HAP-1 (cell line): Measurements from ENCODE around the gene PRKAG2.

ENCODE experiments used
- DNase-seq, 2 experiments: peaks; one replicate each; pipeline ENCODE4 v3.0.0-alpha.2; 2016 to 2020; ENCODE audit warnings: low spot score in 2 of 2
- H3K27me3 ChIP-seq: fragments of 250-450 bp; sonication (Bioruptor Pico); 2 replicates; pipeline ENCODE4 v1.5.1; 2020; ENCODE audit warnings: low read depth, mild to moderate bottlenecking, moderate library complexity
- H3K36me3 ChIP-seq: fragments of 250-450 bp; sonication (Bioruptor Pico); replicated peaks from 2 replicates; pipeline ENCODE4 v1.5.1; 2020; ENCODE audit warnings: mild to moderate bottlenecking
- H3K4me1 ChIP-seq: fragments of 250-450 bp; sonication (Bioruptor Pico); 2 replicates; pipeline ENCODE4 v1.5.1; 2020; ENCODE audit warnings: mild to moderate bottlenecking
- H3K4me3 ChIP-seq: fragments of 250-450 bp; sonication (Bioruptor Pico); 2 replicates; pipeline ENCODE4 v1.5.1; 2020; ENCODE audit warnings: mild to moderate bottlenecking, moderate library complexity
- H3K9me3 ChIP-seq: fragments of 250-450 bp; sonication (Bioruptor Pico); 2 replicates; pipeline ENCODE4 v1.5.1; 2020; ENCODE audit warnings: mild to moderate bottlenecking, moderate library complexity
- in situ Hi-C: fragments of 300-500 bp; cut with MboI; formaldehyde crosslinking; loops from 3 replicates; pipeline ENCODE4 v1.14.3; 2020; ENCODE audit warnings: low sequenced_read_pairs, inconsistent platforms, mixed read lengths

PRKAG2 gene

DNA sequence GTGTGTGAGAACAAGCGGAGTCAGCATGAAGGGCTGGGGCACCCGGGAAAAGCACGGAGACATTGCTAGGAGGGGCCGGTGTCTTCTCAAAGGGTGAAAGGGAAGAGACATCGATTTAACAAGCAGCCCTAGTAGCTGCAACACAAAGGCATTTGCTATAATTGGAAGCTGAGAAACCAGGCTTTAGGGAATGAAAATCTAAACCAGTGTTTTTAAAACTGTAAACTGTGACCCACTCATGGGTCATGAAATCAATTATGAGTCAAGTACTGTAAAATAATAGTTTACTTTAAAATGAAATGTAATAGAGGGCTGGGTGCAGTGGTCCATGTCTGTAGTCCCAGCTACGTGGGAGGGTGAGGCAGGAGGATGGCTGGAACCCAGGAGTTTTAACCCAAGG, 228.5 kb downstream of the PRKAG2 start:
- no peak for DNase-seq
- H3K9me3 ChIP-seq = no peaks in the 10 kb centered on the region
- in situ Hi-C loops = no loop called here
- no peak overlapping the region for H3K4me3 ChIP-seq
- H3K4me1 ChIP-seq = no peaks in the 10 kb centered on the region
- no peaks in the 10 kb centered on the region for H3K36me3 ChIP-seq
- 0 out of 2 replicates have a peak, but pooled peaks cover 2% of the 10 kb centered on the region for H3K27me3 ChIP-seq

DNA sequence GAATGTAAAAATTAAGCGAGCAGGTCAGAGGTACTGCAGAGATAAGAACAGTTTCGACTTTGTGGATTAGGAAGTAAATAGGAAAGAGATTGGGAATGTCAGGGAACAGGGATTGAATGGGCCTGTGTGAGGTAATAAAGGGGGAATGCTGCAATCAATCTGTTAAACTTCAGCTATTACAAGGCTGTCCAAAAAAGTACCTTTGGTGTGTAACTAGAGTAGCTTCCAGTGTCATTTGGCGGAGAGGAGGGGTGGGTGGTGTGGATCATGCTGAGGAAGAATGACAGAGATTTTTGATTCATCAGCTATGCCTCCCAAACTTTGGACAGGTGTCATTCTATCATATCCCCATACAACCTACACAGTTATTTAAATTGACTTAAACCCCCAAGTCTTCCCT, 229.0 kb downstream of the PRKAG2 start:
- in situ Hi-C loops = no loop called here
- Histone ChIP-seq H3K9me3 (no peaks in the 10 kb centered on the region), H3K4me3 (no peak overlapping the region), H3K4me1 (no peaks in the 10 kb centered on the region), H3K36me3 (no peaks in the 10 kb centered on the region), H3K27me3 (0 out of 2 replicates have a peak, but pooled peaks cover 2% of the 10 kb centered on the region)
- DNase-seq = no peak

DNA sequence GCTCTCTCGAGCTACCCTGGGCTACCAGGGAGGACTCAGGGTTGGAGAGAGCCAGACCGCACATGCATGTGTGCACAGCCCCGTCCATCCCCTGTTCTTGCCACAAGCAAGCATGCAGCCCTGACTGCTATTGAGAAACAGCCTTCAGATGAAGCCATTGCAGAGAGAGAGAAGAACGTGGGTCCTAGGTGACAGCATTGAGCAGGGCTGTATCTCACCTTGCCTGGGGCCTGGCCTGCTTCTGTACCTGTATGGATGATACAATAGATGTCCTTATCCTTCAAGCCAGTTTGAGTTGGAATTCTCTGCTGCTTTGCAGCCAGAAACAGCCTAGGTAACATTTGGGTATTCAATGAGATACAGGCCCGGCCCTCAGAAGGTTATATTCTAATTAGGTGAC, 229.9 kb downstream of the PRKAG2 start:
- in situ Hi-C loops = no loop called here
- DNase-seq = no peak
- Histone ChIP-seq H3K27me3 (0 out of 2 replicates have a peak, but pooled peaks cover 2% of the 10 kb centered on the region), H3K9me3 (no peaks in the 10 kb centered on the region), H3K4me3 (no peak overlapping the region), H3K4me1 (no peaks in the 10 kb centered on the region), H3K36me3 (no peaks in the 10 kb centered on the region)

DNA sequence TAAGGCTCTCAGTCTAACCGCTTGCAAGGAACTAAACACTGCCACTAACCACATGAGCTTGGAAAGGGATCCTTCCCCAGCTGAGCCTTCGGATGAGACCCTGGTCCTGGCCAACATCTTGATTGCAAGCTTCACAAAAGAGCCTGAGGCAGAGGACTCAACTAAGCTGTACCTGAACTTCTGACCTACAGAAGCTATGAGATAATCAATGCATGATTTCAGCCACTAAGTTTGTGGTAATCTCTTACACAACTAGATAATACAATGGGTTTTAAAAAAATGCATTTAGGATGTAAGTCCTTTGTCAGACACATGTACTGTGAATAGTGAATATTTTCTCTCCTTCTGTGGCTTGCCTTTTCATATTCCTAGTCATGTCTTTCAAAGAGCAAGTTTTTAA, 231.6 kb downstream of the PRKAG2 start:
- in situ Hi-C loops = no loop called here
- DNase-seq = no peak
- Histone ChIP-seq H3K36me3 (no peaks in the 10 kb centered on the region), H3K27me3 (no peaks in the 10 kb centered on the region), H3K4me1 (no peaks in the 10 kb centered on the region), H3K9me3 (no peaks in the 10 kb centered on the region), H3K4me3 (no peak overlapping the region)

DNA sequence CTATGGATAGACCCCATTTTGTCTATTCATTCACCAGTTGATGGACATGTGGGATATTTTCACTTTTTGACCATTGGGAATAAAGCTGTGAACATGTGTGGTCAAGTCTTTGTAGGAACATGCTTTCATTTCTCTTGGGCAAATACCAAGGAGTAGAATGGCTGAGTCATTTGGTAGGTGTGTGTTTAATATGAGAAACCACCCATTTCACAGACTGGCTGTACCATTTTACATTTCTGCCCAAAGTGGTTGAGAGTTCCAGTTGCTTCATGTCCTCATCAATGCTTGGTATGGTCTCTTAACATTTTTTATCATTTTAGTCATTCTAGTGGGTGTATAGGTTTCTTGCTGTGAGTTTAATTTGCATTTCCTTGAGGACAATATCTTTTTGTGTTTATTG, 232.4 kb downstream of the PRKAG2 start:
- no peaks in the 10 kb centered on the region for H3K9me3 ChIP-seq
- no peak overlapping the region for H3K4me3 ChIP-seq
- H3K36me3 ChIP-seq = no peaks in the 10 kb centered on the region
- in situ Hi-C loops = no loop called here
- no peaks in the 10 kb centered on the region for H3K27me3 ChIP-seq
- DNase-seq = no peak
- no peaks in the 10 kb centered on the region for H3K4me1 ChIP-seq

DNA sequence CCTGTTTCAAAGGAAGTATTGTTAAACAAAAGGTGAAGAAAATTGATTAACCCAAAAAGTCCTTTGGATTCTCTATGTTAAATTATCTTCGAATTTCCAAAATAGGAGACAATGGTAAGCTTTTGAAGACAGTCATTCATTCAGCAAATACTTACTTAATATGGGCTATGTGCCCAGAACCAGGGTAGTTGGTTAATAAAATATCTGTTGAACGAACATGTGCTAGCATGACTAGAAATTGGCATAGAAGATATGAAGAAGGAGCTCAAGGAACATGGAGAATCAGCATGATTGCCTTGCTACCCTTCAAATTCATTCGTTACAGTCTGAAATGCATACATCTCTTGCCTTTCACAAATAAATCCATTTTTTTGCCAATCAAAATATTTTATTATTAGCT, 234.2 kb downstream of the PRKAG2 start:
- in situ Hi-C loops = no loop called here
- Histone ChIP-seq H3K36me3 (no peaks in the 10 kb centered on the region), H3K9me3 (no peaks in the 10 kb centered on the region), H3K27me3 (0 out of 2 replicates have a peak, but pooled peaks cover 3% of the 10 kb centered on the region), H3K4me1 (no peaks in the 10 kb centered on the region), H3K4me3 (no peak overlapping the region)
- DNase-seq = no peak

DNA sequence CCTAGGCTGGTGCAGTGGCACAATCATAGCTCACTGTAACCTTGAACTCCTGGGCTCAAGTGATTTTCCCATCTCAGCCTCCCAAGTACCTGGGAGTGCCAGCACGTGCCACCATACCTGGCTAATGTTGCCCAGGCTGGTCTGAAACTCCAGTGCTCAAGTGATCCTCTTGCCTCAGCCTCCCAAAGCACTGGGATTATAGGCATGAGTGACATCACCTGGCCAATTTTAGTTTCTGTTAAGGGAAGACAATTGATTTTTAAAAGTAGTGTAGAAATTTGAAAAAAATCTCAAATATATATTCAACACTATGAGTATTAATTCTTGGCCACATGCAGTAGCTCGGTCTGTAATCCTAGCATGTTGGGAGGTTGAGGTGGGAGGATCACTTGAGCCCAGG, 235.3 kb downstream of the PRKAG2 start:
- no peaks in the 10 kb centered on the region for H3K4me1 ChIP-seq
- H3K27me3 ChIP-seq = peaks cover 7% of the 10 kb centered on the region; the same call in 1 of the 2 replicates
- H3K4me3 ChIP-seq = no peak overlapping the region
- no peaks in the 10 kb centered on the region for H3K9me3 ChIP-seq
- in situ Hi-C loops = no loop called here
- no peaks in the 10 kb centered on the region for H3K36me3 ChIP-seq
- no peak for DNase-seq

DNA sequence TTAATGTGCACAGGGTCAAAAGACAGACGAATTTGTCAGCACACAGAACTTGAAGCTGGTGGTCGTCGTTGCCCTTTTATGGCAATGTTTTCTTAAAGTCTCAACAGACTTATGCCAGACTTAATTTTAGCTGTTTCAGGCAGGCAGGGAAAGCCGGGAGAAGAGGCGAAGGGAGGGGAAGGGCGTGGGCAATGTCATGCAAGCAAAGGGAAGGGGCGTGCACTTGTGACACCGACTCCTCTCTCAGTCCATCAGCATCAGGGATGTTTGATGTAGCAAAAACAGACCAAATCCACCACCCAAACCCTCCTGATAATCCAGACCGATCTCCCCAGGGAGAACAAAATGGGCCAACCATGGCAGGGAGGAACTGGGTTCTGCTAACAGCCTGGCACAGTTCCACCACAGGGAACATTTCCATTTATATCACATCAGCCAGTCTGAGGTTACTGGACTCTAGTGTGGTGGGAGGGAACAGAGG, 239.1 kb downstream of the PRKAG2 start:
- no peak for DNase-seq
- Histone ChIP-seq H3K4me3 (no peak overlapping the region), H3K27me3 (peaks cover 7% of the 10 kb centered on the region; the same call in 1 of the 2 replicates), H3K9me3 (peaks cover 5% of the 10 kb centered on the region; the same call in 1 of the 2 replicates), H3K4me1 (no peaks in the 10 kb centered on the region), H3K36me3 (no peaks in the 10 kb centered on the region)
- in situ Hi-C loops = no loop called here

DNA sequence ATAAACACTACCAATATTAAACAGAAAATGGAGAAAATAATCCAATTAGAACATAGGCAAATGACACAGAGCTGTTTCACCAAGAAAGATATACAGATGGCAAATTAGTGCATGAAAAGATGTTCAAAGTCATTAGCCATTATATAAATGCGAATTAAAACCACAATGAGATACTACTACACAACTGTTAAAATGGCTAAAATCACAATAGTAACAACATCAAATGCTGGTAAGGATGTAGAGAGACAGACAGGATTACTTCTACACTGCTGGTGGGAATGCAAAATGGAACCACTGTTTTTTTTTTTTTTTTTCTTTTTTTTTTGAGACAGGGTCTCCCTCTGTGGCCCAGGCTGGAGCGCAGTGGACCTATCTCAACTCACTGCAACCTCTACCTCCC, 242.3 kb downstream of the PRKAG2 start:
- peaks cover 7% of the 10 kb centered on the region; the same call in 1 of the 2 replicates for H3K27me3 ChIP-seq
- H3K4me1 ChIP-seq = peaks cover 12% of the 10 kb centered on the region
- in situ Hi-C loops = no loop called here
- no peaks in the 10 kb centered on the region for H3K36me3 ChIP-seq
- DNase-seq = no peak
- no peak overlapping the region for H3K4me3 ChIP-seq
- H3K9me3 ChIP-seq = peaks cover 5% of the 10 kb centered on the region; the same call in 1 of the 2 replicates

DNA sequence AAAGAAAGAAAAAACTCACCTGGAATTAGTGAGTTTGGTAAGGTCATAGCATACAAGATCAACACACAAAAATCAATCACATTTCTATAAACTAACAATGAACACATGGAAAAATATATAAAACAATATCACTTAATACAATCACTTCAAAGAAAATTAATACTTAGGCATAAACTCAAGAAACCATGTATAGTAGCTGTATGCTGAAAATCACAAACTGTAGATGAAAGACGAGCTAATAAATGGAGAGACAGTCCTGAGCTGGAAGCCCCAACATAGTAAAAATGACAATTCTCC, 243.5 kb downstream of the PRKAG2 start:
- Histone ChIP-seq H3K27me3 (peaks cover 4% of the 10 kb centered on the region; the same call in 1 of the 2 replicates), H3K4me1 (peaks cover 20% of the 10 kb centered on the region), H3K9me3 (peaks cover 5% of the 10 kb centered on the region; the same call in 1 of the 2 replicates), H3K36me3 (no peaks in the 10 kb centered on the region), H3K4me3 (no peak overlapping the region)
- in situ Hi-C loops = no loop called here
- no peak for DNase-seq

DNA sequence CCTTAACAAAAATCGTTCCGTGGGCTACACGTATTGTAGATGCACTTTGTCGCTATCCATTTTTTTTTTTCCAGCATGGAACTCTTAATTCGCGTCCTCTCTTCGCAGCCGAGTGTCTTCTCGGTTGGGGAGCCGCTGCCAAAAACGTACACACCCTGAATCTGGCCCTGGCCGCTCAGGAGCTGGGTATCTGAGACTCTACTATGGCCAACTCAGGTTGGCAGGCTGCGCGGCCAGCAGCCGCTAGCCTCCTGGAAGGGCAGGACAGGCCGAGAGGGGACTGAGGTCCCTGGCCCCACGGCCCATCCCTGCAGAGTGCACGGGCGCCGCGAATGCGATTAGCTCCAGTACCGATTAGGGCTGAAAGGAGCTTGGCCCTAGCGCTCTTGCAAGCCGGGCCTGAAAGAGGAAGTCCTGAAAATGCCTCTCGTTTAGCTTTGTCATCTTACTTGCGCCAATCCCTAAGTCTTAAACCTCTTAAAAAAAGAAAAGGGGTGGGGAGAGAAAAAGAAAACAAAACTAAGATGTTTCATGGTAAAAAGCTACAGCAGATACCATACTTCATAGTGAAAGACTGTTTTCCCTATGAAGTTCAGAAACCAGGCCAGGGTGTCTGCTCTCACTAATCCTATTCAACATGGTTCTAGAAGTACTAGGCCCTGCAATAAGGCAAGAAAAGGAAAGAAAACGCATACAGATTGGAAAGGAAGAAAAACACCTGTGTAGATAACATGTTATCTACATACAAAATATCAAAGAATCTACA, 244.0 kb downstream of the PRKAG2 start:
- peaks cover 20% of the 10 kb centered on the region for H3K4me1 ChIP-seq
- peak in 1 of 2 experiments; percentile 14 for DNase-seq
- peaks cover 5% of the 10 kb centered on the region; the same call in 1 of the 2 replicates for H3K9me3 ChIP-seq
- H3K36me3 ChIP-seq = no peaks in the 10 kb centered on the region
- peaks cover 4% of the 10 kb centered on the region; the same call in 1 of the 2 replicates for H3K27me3 ChIP-seq
- in situ Hi-C loops = no loop called here
- H3K4me3 ChIP-seq = peak overlapping the region; percentile 22

DNA sequence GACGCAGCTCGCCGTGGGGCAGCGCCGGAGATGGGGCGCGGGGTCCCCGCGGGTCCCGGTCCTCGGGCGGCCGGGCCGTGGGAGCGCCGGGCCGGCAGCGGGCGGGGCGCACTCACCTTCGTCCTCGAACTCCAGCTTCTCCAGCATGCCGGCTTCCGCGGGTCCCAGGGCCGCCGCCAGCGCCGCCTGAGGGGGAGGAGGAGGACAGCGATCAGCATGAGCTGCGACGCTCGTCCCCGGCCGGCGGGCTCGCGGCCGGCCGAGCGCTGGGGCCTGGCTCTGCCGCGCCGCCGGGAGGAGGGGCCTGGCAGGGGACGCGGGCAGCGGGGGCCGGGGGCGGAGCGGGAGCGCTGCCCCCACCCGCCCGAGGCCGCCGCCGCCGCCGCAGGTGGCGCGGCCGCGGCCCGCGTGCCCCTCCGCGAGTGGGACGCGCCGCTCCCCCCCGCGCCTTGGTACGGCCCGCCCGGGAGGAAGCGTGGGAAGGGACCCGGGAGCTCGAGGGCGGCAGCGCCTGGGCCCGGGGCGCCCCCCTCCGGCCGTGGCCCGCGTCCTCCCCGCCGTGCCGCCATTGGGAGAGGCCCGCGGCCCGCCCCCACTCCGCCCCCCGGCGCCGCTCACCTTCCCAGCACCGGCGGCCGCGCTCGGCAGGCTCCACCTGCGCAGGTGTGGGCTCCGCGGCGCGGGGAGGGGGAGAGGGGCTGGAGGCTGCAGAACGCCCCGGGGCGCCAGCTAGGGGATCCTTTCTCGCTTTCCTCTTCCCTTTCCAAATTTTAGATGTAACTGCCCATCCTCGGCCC, 244.8 kb downstream of the PRKAG2 start:
- Histone ChIP-seq H3K9me3 (peaks cover 5% of the 10 kb centered on the region; the same call in 1 of the 2 replicates), H3K27me3 (peaks cover 4% of the 10 kb centered on the region; the same call in 1 of the 2 replicates), H3K36me3 (no peaks in the 10 kb centered on the region), H3K4me1 (peaks cover 20% of the 10 kb centered on the region), H3K4me3 (peak overlapping the region; percentile 46)
- DNase-seq = peak; percentile 63 to 83
- in situ Hi-C loops = no loop called here

DNA sequence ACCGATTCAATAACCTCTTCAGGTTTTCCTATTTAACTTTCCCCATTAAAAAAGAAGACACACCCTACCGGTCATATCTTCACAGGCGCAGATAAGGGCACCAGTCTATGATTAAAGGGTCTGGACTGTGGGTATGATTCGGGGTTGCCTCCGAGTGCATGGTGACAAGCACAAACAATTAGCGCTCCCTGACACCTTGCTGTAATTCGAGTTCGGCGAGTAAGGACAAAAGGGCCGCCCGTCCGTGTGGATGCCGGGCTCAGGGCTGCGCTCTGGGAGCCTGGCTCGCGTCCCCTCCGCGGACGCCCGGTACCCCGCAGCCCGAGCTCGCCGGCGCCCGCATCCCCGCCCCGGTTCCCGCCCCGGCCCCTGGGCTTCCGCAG, 245.4 kb downstream of the PRKAG2 start:
- in situ Hi-C loops = no loop called here
- Histone ChIP-seq H3K27me3 (no peaks in the 10 kb centered on the region), H3K9me3 (peaks cover 5% of the 10 kb centered on the region; the same call in 1 of the 2 replicates), H3K36me3 (no peaks in the 10 kb centered on the region), H3K4me3 (peak overlapping the region; percentile 46), H3K4me1 (peaks cover 20% of the 10 kb centered on the region)
- peak; percentile 42 to 51 for DNase-seq
